Stomach (tissue), 9 donors: ENCODE results near the gene R3HCC1L. TPM values are rescaled to one million over a fixed set of nuclear protein-coding genes. Genes with fewer than 3 reads are reported as not detected.

ENCODE experiments used
- DNase-seq, 2 donors: peaks; one replicate each; pipeline versions ENCODE4 v3.0.0 to v3.0.0-alpha.2; 2013 to 2019
- H3K27ac ChIP-seq, 5 donors: fragments of 200-600 bp in 4 of 5; sonication (generic) in 4 of 5; one replicate each; pipeline ENCODE4 v1.5.1; 2013 to 2019; ENCODE audit warnings: mild to moderate bottlenecking in 1 of 5, moderate library complexity in 1 of 5
- H3K27me3 ChIP-seq, 3 donors: fragments of 200-600 bp; sonication (generic); one replicate each; pipeline ENCODE4 v1.5.1; 2017 to 2019; ENCODE audit warnings: mixed run types in 1 of 3
- H3K36me3 ChIP-seq, 4 donors: fragments of 200-600 bp; sonication (generic); 1 replicate in 3 of 4; 2 replicates in 1 of 4; pipeline ENCODE4 v1.5.1; 2016 to 2019
- H3K4me1 ChIP-seq, 4 donors: fragments of 200-600 bp; sonication (generic); one replicate each; pipeline ENCODE4 v1.5.1; 2016 to 2019
- H3K4me3 ChIP-seq, 4 donors: fragments of 200-600 bp; sonication (generic) in 3 of 4; one replicate each; pipeline ENCODE4 v1.5.1; 2016 to 2019; ENCODE audit warnings: mild to moderate bottlenecking in 1 of 4
- H3K9me3 ChIP-seq, 4 donors: fragments of 200-600 bp; sonication (generic); one replicate each; pipeline ENCODE4 v1.5.1; 2016 to 2019
- EP300 ChIP-seq: sonication (generic); formaldehyde crosslinking; IDR thresholded peaks from one replicate; pipeline ENCODE4 v1.6.1; 2017; ENCODE audit warnings: antibody characterized with exemption
- POLR2A ChIP-seq, 4 donors: fragments of 450-650 bp; IDR thresholded peaks; one replicate each; pipeline ENCODE4 v1.6.1; 2016; ENCODE audit warnings: antibody characterized with exemption in 4 of 4, control low read depth in 2 of 4, mild to moderate bottlenecking in 1 of 4, moderate library complexity in 1 of 4
- POLR2AphosphoS5 ChIP-seq, 3 donors: sonication (generic); formaldehyde crosslinking; IDR thresholded peaks; one replicate each; pipeline ENCODE4 v1.6.1; 2016; ENCODE audit warnings: antibody characterized with exemption in 3 of 3
- WGBS, 5 donors: extraction: QIAGEN DNeasy Blood & Tissue Kit in 3 of 5; methylation state at CpG; one replicate each; pipeline versions ENCODE4 v1.1.5 to v1.1.7; 2013 to 2018; 5-methylcytosine and 5-hydroxymethylcytosine counted together
- intact Hi-C: fragments of 100-400 bp; cut with DNase I; formaldehyde crosslinking; loops from one replicate; pipeline ENCODE4 v1.15.1; 2023; ENCODE audit warnings: low total_unique reads
- polyA plus RNA-seq, 3 donors: library from polyadenylated mRNA; stranded (reverse); fragments of 200-250 nt; gene quantifications; one replicate each; pipeline ENCODE4 v1.2.3, GENCODE V29; 2013
- total RNA-seq, 5 donors: library from RNA; depleted of rRNA; stranded (reverse); fragments of >200 nt; gene quantifications; one replicate each; pipeline versions ENCODE4 v1.1.0 to v1.2.3, GENCODE V29; 2014 to 2016
- TF ChIP-seq, protein P1 (sequence below), 7 experiments: fragments of 450-650 bp in 4 of 7; fragments of 200-600 bp in 3 of 7; sonication (generic) in 3 of 7; IDR thresholded peaks; one replicate each; pipeline ENCODE4 v1.5.1; 2016 to 2019; ENCODE audit warnings: antibody characterized with exemption in 7 of 7, control low read depth in 2 of 7, mild to moderate bottlenecking in 1 of 7
- donor health status: healthy with polysubstance abuse.
- donor health status: Bipolar disorder and iron deficiency.
- donor health status: healthy.

R3HCC1L gene
- total and polyA plus RNA-seq, 8 donors: 7.3 to 97.6 (median 15.3) TPM

- TF ChIP-seq, protein P1, sequence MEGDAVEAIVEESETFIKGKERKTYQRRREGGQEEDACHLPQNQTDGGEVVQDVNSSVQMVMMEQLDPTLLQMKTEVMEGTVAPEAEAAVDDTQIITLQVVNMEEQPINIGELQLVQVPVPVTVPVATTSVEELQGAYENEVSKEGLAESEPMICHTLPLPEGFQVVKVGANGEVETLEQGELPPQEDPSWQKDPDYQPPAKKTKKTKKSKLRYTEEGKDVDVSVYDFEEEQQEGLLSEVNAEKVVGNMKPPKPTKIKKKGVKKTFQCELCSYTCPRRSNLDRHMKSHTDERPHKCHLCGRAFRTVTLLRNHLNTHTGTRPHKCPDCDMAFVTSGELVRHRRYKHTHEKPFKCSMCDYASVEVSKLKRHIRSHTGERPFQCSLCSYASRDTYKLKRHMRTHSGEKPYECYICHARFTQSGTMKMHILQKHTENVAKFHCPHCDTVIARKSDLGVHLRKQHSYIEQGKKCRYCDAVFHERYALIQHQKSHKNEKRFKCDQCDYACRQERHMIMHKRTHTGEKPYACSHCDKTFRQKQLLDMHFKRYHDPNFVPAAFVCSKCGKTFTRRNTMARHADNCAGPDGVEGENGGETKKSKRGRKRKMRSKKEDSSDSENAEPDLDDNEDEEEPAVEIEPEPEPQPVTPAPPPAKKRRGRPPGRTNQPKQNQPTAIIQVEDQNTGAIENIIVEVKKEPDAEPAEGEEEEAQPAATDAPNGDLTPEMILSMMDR (IDR thresholded peaks at IDR 0.05): no peak
- TF ChIP-seq EP300 (no peak), POLR2AphosphoS5 (IDR thresholded peaks at IDR 0.05) (no peak), POLR2A (IDR thresholded peaks at IDR 0.05) (no peak)
- 55 to 65% (median 59%) methylated on average over 3 of the region's 3 CpGs for WGBS, 5 donors
- intact Hi-C loops: no loop called here
- no peaks in the 10 kb centered on the region for H3K36me3 ChIP-seq
- DNase-seq: no peak
- no peak overlapping the region for H3K27ac ChIP-seq
- H3K4me1 ChIP-seq: no peaks in the 10 kb centered on the region
- no peaks in the 10 kb centered on the region for H3K9me3 ChIP-seq
- no peak overlapping the region for H3K4me3 ChIP-seq
- H3K27me3 ChIP-seq: peaks cover 0 to 11% (median 0%) of the 10 kb centered on the region in 3 donors
Observed at GRCh38 chr10:98104125-98104524, 30.3 kb upstream of the R3HCC1L start.

GRCh38 chr10:98106531-98106930 lies 27.9 kb upstream of the R3HCC1L start:
- 56 to 78% (median 68%) methylated on average over 1 of the region's 1 CpG for WGBS, 5 donors

DNA sequence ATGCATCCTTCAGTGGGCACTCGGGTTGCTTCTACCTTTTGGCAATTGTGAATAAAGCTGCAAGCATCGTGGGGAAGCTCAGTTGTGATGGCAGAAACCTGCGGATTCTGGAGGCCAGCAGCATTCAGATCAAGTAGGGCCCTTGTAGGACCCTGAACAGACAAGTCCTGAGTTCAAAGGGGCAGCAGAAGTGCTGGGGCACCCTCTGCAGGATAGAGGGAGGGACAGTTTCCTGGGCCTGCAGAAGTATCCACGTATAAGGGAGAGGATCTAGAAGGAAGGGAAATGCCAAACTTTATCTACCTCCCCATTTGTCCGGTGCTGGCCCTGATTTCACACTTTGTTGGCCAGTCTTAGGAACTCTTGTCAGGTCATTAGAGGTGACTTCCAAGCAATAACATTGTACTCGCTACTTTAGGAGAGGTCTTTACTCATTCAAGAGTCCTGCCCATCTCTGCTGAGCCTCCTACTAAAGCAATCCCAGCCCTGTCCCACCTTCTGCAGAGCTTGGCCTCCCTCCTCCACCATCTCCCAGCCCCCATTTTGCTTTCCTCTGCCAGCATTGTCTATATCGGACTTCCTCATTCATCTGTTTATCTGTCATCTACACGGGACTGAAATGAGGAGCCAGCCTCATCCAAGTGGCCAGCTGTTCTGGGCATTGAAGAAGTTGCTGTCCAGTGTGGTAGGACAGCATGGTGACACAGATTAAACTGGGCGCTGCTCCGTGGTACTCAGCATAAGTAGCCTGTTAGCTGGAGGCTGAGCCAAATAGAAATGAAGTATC lies 26.6 kb upstream of the R3HCC1L start:
- 65 to 69% (median 67%) methylated on average over 10 of the region's 10 CpGs for WGBS, 5 donors
- no peak overlapping the region for H3K27ac ChIP-seq
- H3K4me3 ChIP-seq: no peak overlapping the region
- DNase-seq: no peak
- TF ChIP-seq POLR2AphosphoS5 (IDR thresholded peaks at IDR 0.05) (no peak), POLR2A (IDR thresholded peaks at IDR 0.05) (no peak), EP300 (no peak)
- TF ChIP-seq, protein P1 (IDR thresholded peaks at IDR 0.05): no peak
- no peaks in the 10 kb centered on the region for H3K9me3 ChIP-seq
- no peaks in the 10 kb centered on the region for H3K4me1 ChIP-seq
- peaks cover 0 to 30% (median 4%) of the 10 kb centered on the region in 3 donors for H3K27me3 ChIP-seq
- H3K36me3 ChIP-seq: no peaks in the 10 kb centered on the region
- intact Hi-C loops: no loop called here

More at GRCh38 chr10:98106531-98106930, 27.9 kb upstream of the R3HCC1L start:
- H3K4me3 ChIP-seq: no peak overlapping the region
- no peak overlapping the region for H3K27ac ChIP-seq
- intact Hi-C loops: no loop called here
- no peaks in the 10 kb centered on the region for H3K4me1 ChIP-seq
- TF ChIP-seq EP300: no peak
- TF ChIP-seq, protein P1 (IDR thresholded peaks at IDR 0.05): no peak
- no peak for TF ChIP-seq POLR2AphosphoS5 (IDR thresholded peaks at IDR 0.05)
- TF ChIP-seq POLR2A (IDR thresholded peaks at IDR 0.05): no peak
- H3K27me3 ChIP-seq: peaks cover 0 to 27% (median 1%) of the 10 kb centered on the region in 3 donors
- no peak for DNase-seq
- no peaks in the 10 kb centered on the region for H3K36me3 ChIP-seq
- no peaks in the 10 kb centered on the region for H3K9me3 ChIP-seq

- H3K4me3 ChIP-seq: no peak overlapping the region
- 33 to 85% (median 84%) methylated on average over 1 of the region's 1 CpG for WGBS, 5 donors
- TF ChIP-seq, protein P1 (IDR thresholded peaks at IDR 0.05): no peak
- TF ChIP-seq POLR2AphosphoS5 (IDR thresholded peaks at IDR 0.05) (no peak), POLR2A (IDR thresholded peaks at IDR 0.05) (no peak), EP300 (no peak)
Observed at GRCh38 chr10:98110356-98110755, 24.1 kb upstream of the R3HCC1L start.

More at GRCh38 chr10:98110356-98110755, 24.1 kb upstream of the R3HCC1L start:
- intact Hi-C loops: no loop called here
- Histone ChIP-seq H3K36me3 (no peaks in the 10 kb centered on the region), H3K27ac (no peak overlapping the region), H3K4me1 (no peaks in the 10 kb centered on the region), H3K27me3 (peaks cover 0 to 43% (median 4%) of the 10 kb centered on the region in 3 donors), H3K9me3 (no peaks in the 10 kb centered on the region)
- no peak for DNase-seq
